HEK293 (cell line): Measurements from ENCODE around the gene NSD1.

ENCODE experiments used
- BCL11A ChIP-seq: fragments of 450-650 bp; formaldehyde crosslinking; IDR thresholded peaks from 2 replicates; pipeline ENCODE4 v1.5.1; 2016; ENCODE audit warnings: low read depth, missing biosample characterization, missing genetic modification characterization
- EGR2 ChIP-seq: fragments of 450-650 bp; formaldehyde crosslinking; IDR thresholded peaks from 2 replicates; pipeline ENCODE4 v1.5.1; 2016; ENCODE audit warnings: low read depth, missing biosample characterization, missing genetic modification characterization
- GLI2 ChIP-seq: fragments of 450-650 bp; formaldehyde crosslinking; IDR thresholded peaks from 2 replicates; pipeline ENCODE4; 2017; ENCODE audit warnings: missing biosample characterization, missing genetic modification characterization, low read depth, borderline replicate concordance
- GLI4 ChIP-seq: fragments of 450-650 bp; formaldehyde crosslinking; IDR thresholded peaks from 2 replicates; pipeline ENCODE4 v1.5.1; 2016; ENCODE audit warnings: missing biosample characterization, missing genetic modification characterization
- KLF8 ChIP-seq: fragments of 450-650 bp; formaldehyde crosslinking; IDR thresholded peaks from 2 replicates; pipeline ENCODE4 v1.5.1; 2016; ENCODE audit warnings: missing biosample characterization, missing genetic modification characterization
- MYNN ChIP-seq: fragments of 450-650 bp; formaldehyde crosslinking; IDR thresholded peaks from 2 replicates; pipeline ENCODE4 v1.5.1; 2016; ENCODE audit warnings: missing biosample characterization, missing genetic modification characterization, borderline replicate concordance
- OVOL3 ChIP-seq: fragments of 450-650 bp; formaldehyde crosslinking; IDR thresholded peaks from 2 replicates; pipeline ENCODE4 v1.5.1; 2016; ENCODE audit warnings: missing biosample characterization, missing genetic modification characterization
- TCF7L2 ChIP-seq: IDR thresholded peaks from 2 replicates; pipeline ENCODE4 v1.6.1; 2011; ENCODE audit warnings: low read depth, mild to moderate bottlenecking, inconsistent platforms, low read length, moderate library complexity, borderline replicate concordance
- YY2 ChIP-seq: fragments of 450-650 bp; formaldehyde crosslinking; IDR thresholded peaks from 2 replicates; pipeline ENCODE4 v1.5.1; 2016; ENCODE audit warnings: missing biosample characterization, missing genetic modification characterization
- ZBTB48 ChIP-seq: fragments of 450-650 bp; formaldehyde crosslinking; IDR thresholded peaks from 2 replicates; pipeline ENCODE4 v1.5.1; 2016; ENCODE audit warnings: missing biosample characterization, missing genetic modification characterization
- ZFP69B ChIP-seq: fragments of 450-650 bp; formaldehyde crosslinking; IDR thresholded peaks from 2 replicates; pipeline ENCODE4 v1.5.1; 2016; ENCODE audit warnings: missing biosample characterization, missing genetic modification characterization
- ZNF121 ChIP-seq: fragments of 450-650 bp; formaldehyde crosslinking; IDR thresholded peaks from 2 replicates; pipeline ENCODE4 v1.5.1; 2016; ENCODE audit warnings: missing biosample characterization, missing genetic modification characterization
- ZNF138 ChIP-seq: fragments of 450-650 bp; formaldehyde crosslinking; IDR thresholded peaks from 2 replicates; pipeline ENCODE4 v1.5.1; 2016; ENCODE audit warnings: missing biosample characterization, missing genetic modification characterization, borderline replicate concordance
- ZNF169 ChIP-seq: fragments of 450-650 bp; formaldehyde crosslinking; IDR thresholded peaks from 2 replicates; pipeline ENCODE4 v1.5.1; 2016; ENCODE audit warnings: missing biosample characterization, missing genetic modification characterization
- ZNF214 ChIP-seq: fragments of 450-650 bp; formaldehyde crosslinking; IDR thresholded peaks from 2 replicates; pipeline ENCODE4 v1.5.1; 2017; ENCODE audit warnings: missing biosample characterization, mild to moderate bottlenecking, missing genetic modification characterization, borderline replicate concordance
- ZNF335 ChIP-seq: fragments of 450-650 bp; formaldehyde crosslinking; conservative IDR thresholded peaks from 2 replicates; pipeline ENCODE4 v1.5.1; 2016; ENCODE audit warnings: missing biosample characterization, missing genetic modification characterization
- ZNF426 ChIP-seq: fragments of 450-650 bp; formaldehyde crosslinking; IDR thresholded peaks from 2 replicates; pipeline ENCODE4 v1.5.1; 2017; ENCODE audit warnings: missing biosample characterization, missing genetic modification characterization, mild to moderate bottlenecking, inconsistent platforms, moderate library complexity
- ZNF48 ChIP-seq: fragments of 450-650 bp; formaldehyde crosslinking; IDR thresholded peaks from 2 replicates; pipeline ENCODE4 v1.5.1; 2016; ENCODE audit warnings: missing biosample characterization, missing genetic modification characterization
- ZNF510 ChIP-seq: fragments of 450-650 bp; formaldehyde crosslinking; IDR thresholded peaks from 2 replicates; pipeline ENCODE4 v1.5.1; 2018; ENCODE audit warnings: mild to moderate bottlenecking, missing genetic modification characterization, missing biosample characterization; ENCODE audit not compliant: insufficient replicate concordance
- ZNF514 ChIP-seq: fragments of 450-650 bp; formaldehyde crosslinking; IDR thresholded peaks from 2 replicates; pipeline ENCODE4 v1.5.1; 2016; ENCODE audit warnings: missing biosample characterization, missing genetic modification characterization
- ZNF600 ChIP-seq: fragments of 450-650 bp; formaldehyde crosslinking; IDR thresholded peaks from 2 replicates; pipeline ENCODE4 v1.5.1; 2016; ENCODE audit warnings: missing biosample characterization, missing genetic modification characterization
- ZNF76 ChIP-seq: fragments of 450-650 bp; formaldehyde crosslinking; IDR thresholded peaks from 2 replicates; pipeline ENCODE4; 2016; ENCODE audit warnings: low read depth, missing biosample characterization, missing genetic modification characterization, borderline replicate concordance
- ZNF777 ChIP-seq: fragments of 450-650 bp; formaldehyde crosslinking; IDR thresholded peaks from 2 replicates; pipeline ENCODE4 v1.5.1; 2017; ENCODE audit warnings: missing biosample characterization, missing genetic modification characterization, borderline replicate concordance
- TF ChIP-seq, protein P1 (sequence below): fragments of 450-650 bp; formaldehyde crosslinking; IDR thresholded peaks from 2 replicates; pipeline ENCODE4 v1.5.1; 2016; ENCODE audit warnings: missing biosample characterization, missing genetic modification characterization
- TF ChIP-seq, protein P2 (sequence below): fragments of 450-650 bp; formaldehyde crosslinking; IDR thresholded peaks from 2 replicates; pipeline ENCODE4 v1.5.1; 2016; ENCODE audit warnings: missing biosample characterization, missing genetic modification characterization
- TF ChIP-seq, protein P3 (sequence below): fragments of 450-650 bp; formaldehyde crosslinking; IDR thresholded peaks from 2 replicates; pipeline ENCODE4 v1.5.1; 2016; ENCODE audit warnings: missing biosample characterization, missing genetic modification characterization
- TF ChIP-seq, protein P4 (sequence below): sonication (generic); formaldehyde crosslinking; IDR thresholded peaks from 2 replicates; pipeline ENCODE4 v1.8.1; 2022; ENCODE audit warnings: mild to moderate bottlenecking, moderate library complexity, missing genetic modification reagents
- TF ChIP-seq, protein P5 (sequence below): fragments of 450-650 bp; formaldehyde crosslinking; IDR thresholded peaks from 2 replicates; pipeline ENCODE4 v1.5.1; 2016; ENCODE audit warnings: missing biosample characterization, missing genetic modification characterization
- TF ChIP-seq, protein P6 (sequence below): fragments of 450-650 bp; formaldehyde crosslinking; IDR thresholded peaks from 2 replicates; pipeline ENCODE4 v1.5.1; 2016; ENCODE audit warnings: missing biosample characterization, missing genetic modification characterization, borderline replicate concordance

The NSD1 gene

DNA sequence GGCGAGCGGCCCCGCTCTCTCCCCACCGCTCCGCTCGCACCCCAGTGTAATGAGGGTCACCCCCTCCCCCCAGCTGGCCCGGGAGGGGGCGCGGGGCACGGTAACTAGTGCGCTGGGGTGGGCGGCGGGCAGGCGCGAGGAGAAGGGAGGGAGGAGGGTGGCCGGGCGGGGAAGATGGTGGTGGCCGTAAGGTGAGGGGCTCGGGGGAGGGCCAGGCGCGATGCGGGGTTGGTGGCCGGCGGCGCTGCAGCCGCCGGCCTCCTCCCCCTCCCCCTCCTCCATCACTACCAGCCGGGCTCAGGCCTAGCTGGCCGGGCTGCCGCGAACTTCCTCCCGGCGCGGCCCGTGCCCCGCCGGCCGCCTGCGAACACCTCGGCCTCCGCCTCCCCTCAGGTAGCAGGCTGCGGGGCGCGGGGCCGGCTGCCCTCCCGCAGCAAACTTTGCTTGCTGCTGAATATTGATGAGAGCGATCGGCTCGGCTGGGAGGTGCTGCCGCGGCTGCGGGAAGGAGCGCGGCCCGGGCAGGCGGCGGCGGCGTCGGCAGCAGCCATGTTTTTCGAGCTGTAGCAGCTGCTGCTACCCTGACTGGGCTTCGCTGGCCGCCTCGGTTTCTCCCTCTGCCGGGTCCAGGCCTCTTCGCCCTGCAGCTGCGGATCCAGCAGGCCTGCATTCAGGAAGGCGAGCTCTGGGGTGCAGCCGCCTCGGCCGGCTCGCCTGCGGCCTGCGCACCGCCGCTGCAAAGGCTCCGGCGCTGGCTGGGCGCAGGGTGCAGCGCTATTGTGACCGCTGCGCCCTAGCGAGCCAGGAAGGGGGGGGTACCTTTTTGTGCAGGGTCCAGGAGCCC lies 502 bp downstream of the NSD1 start (continued):
- TF ChIP-seq ZNF600 (0 out of 2 replicates have a peak, but pooled peaks have one; percentile 21), ZNF121 (tag by site-specific recombination) (no peak), ZNF169 (no peak), ZNF514 (no peak), OVOL3 (tag by site-specific recombination) (no peak), ZNF138 (tag by site-specific recombination) (no peak), KLF8 (tag by site-specific recombination) (0 out of 2 replicates have a peak, but pooled peaks have one; percentile 27), GLI4 (no peak), ZNF214 (tag by site-specific recombination) (no peak), ZFP69B (tag by site-specific recombination) (0 out of 2 replicates have a peak, but pooled peaks have one; percentile 12), ZNF777 (tag by site-specific recombination) (no peak), ZNF426 (tag by site-specific recombination) (no peak), TCF7L2 (no peak), YY2 (tag by site-specific recombination) (peak; percentile 64), ZNF510 (tag by site-specific recombination) (no peak), ZNF76 (tag by site-specific recombination) (peak; percentile 38; the same call in 1 of the 2 replicates), ZNF48 (tag by site-specific recombination) (no peak), BCL11A (tag by site-specific recombination) (0 out of 2 replicates have a peak, but pooled peaks have one; percentile 32), GLI2 (tag by site-specific recombination) (no peak), MYNN (tag by site-specific recombination) (no peak), ZBTB48 (tag by site-specific recombination) (peak; percentile 38; the same call in 1 of the 2 replicates), EGR2 (tag by site-specific recombination) (peak; percentile 41; the same call in 1 of the 2 replicates), ZNF335 (peak; percentile 75)
- TF ChIP-seq, protein P1, sequence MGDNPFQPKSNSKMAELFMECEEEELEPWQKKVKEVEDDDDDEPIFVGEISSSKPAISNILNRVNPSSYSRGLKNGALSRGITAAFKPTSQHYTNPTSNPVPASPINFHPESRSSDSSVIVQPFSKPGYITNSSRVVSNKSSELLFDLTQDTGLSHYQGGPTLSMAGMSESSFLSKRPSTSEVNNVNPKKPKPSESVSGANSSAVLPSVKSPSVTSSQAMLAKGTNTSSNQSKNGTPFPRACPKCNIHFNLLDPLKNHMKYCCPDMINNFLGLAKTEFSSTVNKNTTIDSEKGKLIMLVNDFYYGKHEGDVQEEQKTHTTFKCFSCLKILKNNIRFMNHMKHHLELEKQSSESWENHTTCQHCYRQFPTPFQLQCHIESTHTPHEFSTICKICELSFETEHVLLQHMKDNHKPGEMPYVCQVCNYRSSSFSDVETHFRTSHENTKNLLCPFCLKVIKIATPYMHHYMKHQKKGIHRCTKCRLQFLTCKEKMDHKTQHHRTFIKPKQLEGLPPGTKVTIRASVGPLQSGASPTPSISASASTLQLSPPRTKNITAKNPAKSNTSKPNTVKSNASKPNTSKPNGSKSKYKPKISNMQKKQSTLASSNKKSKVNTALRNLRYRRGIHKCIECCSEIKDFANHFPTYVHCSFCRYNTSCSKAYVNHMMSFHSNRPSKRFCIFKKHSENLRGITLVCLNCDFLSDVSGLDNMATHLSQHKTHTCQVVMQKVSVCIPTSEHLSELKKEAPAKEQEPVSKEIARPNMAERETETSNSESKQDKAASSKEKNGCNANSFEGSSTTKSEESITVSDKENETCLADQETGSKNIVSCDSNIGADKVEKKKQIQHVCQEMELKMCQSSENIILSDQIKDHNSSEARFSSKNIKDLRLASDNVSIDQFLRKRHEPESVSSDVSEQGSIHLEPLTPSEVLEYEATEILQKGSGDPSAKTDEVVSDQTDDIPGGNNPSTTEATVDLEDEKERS (tag by site-specific recombination): no peak
- TF ChIP-seq, protein P2, sequence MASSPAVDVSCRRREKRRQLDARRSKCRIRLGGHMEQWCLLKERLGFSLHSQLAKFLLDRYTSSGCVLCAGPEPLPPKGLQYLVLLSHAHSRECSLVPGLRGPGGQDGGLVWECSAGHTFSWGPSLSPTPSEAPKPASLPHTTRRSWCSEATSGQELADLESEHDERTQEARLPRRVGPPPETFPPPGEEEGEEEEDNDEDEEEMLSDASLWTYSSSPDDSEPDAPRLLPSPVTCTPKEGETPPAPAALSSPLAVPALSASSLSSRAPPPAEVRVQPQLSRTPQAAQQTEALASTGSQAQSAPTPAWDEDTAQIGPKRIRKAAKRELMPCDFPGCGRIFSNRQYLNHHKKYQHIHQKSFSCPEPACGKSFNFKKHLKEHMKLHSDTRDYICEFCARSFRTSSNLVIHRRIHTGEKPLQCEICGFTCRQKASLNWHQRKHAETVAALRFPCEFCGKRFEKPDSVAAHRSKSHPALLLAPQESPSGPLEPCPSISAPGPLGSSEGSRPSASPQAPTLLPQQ (tag by site-specific recombination): 0 out of 2 replicates have a peak, but pooled peaks have one; percentile 14
- TF ChIP-seq, protein P3, sequence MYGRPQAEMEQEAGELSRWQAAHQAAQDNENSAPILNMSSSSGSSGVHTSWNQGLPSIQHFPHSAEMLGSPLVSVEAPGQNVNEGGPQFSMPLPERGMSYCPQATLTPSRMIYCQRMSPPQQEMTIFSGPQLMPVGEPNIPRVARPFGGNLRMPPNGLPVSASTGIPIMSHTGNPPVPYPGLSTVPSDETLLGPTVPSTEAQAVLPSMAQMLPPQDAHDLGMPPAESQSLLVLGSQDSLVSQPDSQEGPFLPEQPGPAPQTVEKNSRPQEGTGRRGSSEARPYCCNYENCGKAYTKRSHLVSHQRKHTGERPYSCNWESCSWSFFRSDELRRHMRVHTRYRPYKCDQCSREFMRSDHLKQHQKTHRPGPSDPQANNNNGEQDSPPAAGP (tag by site-specific recombination): 0 out of 2 replicates have a peak, but pooled peaks have one; percentile 43
- TF ChIP-seq, protein P4, sequence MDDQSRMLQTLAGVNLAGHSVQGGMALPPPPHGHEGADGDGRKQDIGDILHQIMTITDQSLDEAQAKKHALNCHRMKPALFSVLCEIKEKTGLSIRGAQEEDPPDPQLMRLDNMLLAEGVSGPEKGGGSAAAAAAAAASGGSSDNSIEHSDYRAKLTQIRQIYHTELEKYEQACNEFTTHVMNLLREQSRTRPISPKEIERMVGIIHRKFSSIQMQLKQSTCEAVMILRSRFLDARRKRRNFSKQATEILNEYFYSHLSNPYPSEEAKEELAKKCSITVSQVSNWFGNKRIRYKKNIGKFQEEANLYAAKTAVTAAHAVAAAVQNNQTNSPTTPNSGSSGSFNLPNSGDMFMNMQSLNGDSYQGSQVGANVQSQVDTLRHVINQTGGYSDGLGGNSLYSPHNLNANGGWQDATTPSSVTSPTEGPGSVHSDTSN (CRISPR knock-in tag): 0 out of 2 replicates have a peak, but pooled peaks have one; percentile 29
- TF ChIP-seq, protein P5, sequence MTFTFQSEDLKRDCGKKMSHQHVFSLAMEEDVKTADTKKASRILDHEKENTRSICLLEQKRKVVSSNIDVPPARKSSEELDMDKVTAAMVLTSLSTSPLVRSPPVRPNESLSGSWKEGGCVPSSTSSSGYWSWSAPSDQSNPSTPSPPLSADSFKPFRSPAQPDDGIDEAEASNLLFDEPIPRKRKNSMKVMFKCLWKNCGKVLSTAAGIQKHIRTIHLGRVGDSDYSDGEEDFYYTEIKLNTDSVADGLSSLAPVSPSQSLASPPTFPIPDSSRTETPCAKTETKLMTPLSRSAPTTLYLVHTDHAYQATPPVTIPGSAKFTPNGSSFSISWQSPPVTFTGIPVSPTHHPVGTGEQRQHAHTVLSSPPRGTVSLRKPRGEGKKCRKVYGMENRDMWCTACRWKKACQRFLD: no peak
- TF ChIP-seq, protein P6, sequence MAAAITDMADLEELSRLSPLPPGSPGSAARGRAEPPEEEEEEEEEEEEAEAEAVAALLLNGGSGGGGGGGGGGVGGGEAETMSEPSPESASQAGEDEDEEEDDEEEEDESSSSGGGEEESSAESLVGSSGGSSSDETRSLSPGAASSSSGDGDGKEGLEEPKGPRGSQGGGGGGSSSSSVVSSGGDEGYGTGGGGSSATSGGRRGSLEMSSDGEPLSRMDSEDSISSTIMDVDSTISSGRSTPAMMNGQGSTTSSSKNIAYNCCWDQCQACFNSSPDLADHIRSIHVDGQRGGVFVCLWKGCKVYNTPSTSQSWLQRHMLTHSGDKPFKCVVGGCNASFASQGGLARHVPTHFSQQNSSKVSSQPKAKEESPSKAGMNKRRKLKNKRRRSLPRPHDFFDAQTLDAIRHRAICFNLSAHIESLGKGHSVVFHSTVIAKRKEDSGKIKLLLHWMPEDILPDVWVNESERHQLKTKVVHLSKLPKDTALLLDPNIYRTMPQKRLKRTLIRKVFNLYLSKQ (tag by site-specific recombination): no peak
